GM23248 (cell line): ENCODE data around the gene DMRT1. TPM values are rescaled to one million over a fixed set of nuclear protein-coding genes. Genes with fewer than 3 reads are reported as not detected.

ENCODE experiments used
- DNase-seq: peaks from one replicate; pipeline ENCODE4 v3.0.0-alpha.2; 2015
- H2AFZ ChIP-seq: fragments of 200-600 bp; sonication (generic); 2 replicates; pipeline ENCODE4 v1.6.1; 2016; ENCODE audit warnings: antibody characterized with exemption
- H3F3A ChIP-seq: fragments of 200-600 bp; sonication (generic); 2 replicates; pipeline ENCODE4 v1.6.1; 2016; ENCODE audit warnings: mild to moderate bottlenecking, antibody characterized with exemption, mixed run types; ENCODE audit not compliant: insufficient read depth
- H3K27ac ChIP-seq: fragments of 200-600 bp; sonication (generic); 2 replicates; pipeline ENCODE4 v1.5.1; 2016; ENCODE audit warnings: mild to moderate bottlenecking
- H3K27me3 ChIP-seq: fragments of 200-600 bp; sonication (generic); replicated peaks from 2 replicates; pipeline ENCODE4 v1.6.1; 2016; ENCODE audit warnings: mild to moderate bottlenecking; ENCODE audit not compliant: insufficient read depth
- H3K36me3 ChIP-seq: fragments of 200-600 bp; sonication (generic); 2 replicates; pipeline ENCODE4 v1.6.1; 2016; ENCODE audit warnings: low read depth, mild to moderate bottlenecking
- H3K4me1 ChIP-seq: fragments of 200-600 bp; sonication (generic); 2 replicates; pipeline ENCODE4 v1.6.1; 2016; ENCODE audit warnings: mild to moderate bottlenecking; ENCODE audit not compliant: insufficient read depth
- H3K4me2 ChIP-seq: fragments of 200-600 bp; sonication (generic); one replicate; pipeline ENCODE4 v1.6.1; 2016; ENCODE audit warnings: mild to moderate bottlenecking; ENCODE audit not compliant: unreplicated experiment
- H3K4me3 ChIP-seq: fragments of 200-600 bp; sonication (generic); 2 replicates; pipeline ENCODE4 v1.5.1; 2016; ENCODE audit warnings: mild to moderate bottlenecking
- H3K79me2 ChIP-seq: fragments of 200-600 bp; sonication (generic); 2 replicates; pipeline ENCODE4 v1.6.1; 2016; ENCODE audit warnings: mild to moderate bottlenecking; ENCODE audit not compliant: insufficient read depth
- H3K9ac ChIP-seq: fragments of 200-600 bp; sonication (generic); 2 replicates; pipeline ENCODE4 v1.6.1; 2016; ENCODE audit warnings: mild to moderate bottlenecking
- H3K9me2 ChIP-seq: fragments of 200-600 bp; sonication (generic); 2 replicates; pipeline ENCODE4 v1.6.1; 2016; ENCODE audit warnings: mixed run types, mild to moderate bottlenecking, moderate library complexity; ENCODE audit not compliant: insufficient read depth
- H3K9me3 ChIP-seq: fragments of 200-600 bp; sonication (generic); one replicate; pipeline ENCODE4 v1.6.1; 2017; ENCODE audit warnings: low read depth
- H4K20me1 ChIP-seq: fragments of 200-600 bp; sonication (generic); 2 replicates; pipeline ENCODE4 v1.6.0; 2016; ENCODE audit not compliant: insufficient read depth
- EZH2 ChIP-seq: fragments of 200-600 bp; sonication (generic); IDR thresholded peaks from 2 replicates; pipeline ENCODE4 v1.6.1; 2018; ENCODE audit warnings: antibody characterized with exemption, mild to moderate bottlenecking; ENCODE audit not compliant: insufficient read depth, poor library complexity, severe bottlenecking
- EZH2phosphoT487 ChIP-seq: fragments of 200-600 bp; sonication (generic); IDR thresholded peaks from 2 replicates; pipeline ENCODE4 v1.6.1; 2018; ENCODE audit warnings: antibody characterized with exemption, moderate library complexity, mild to moderate bottlenecking, low read depth; ENCODE audit not compliant: insufficient read depth
- WGBS, 2 experiments: methylation state at CpG; one replicate each; pipeline ENCODE4 v1.1.6; 2015 to 2017; ENCODE audit warnings: low lambda C conversion rate in 2 of 2, low coverage in 1 of 2; ENCODE audit errors: missing lambda C conversion rate in 2 of 2; 5-methylcytosine and 5-hydroxymethylcytosine counted together
- in situ Hi-C: fragments of 300-500 bp; cut with MboI; formaldehyde crosslinking; loops from 2 replicates; pipeline ENCODE4 v1.15.0; 2020
- polyA plus RNA-seq: library from polyadenylated mRNA; unstranded; fragments of >200 nt; fragmentation: Nextera tagmentation; extraction: Ambion mirVana; gene quantifications from 2 replicates; pipeline ENCODE4 v1.2.1, GENCODE V29; 2016
- total RNA-seq: library from RNA; depleted of rRNA; stranded (reverse); fragments of >200 nt; shearing (Covaris generic); gene quantifications from 2 replicates; pipeline ENCODE4 v1.2.3, GENCODE V29; 2014

The DMRT1 gene
- total and polyA plus RNA-seq, 2 experiments from 2014 or later, result not detected

GRCh38 chr9:840343-840742, 1.2 kb upstream of the DMRT1 start:
- H3K9me3 ChIP-seq, result no peaks in the 10 kb centered on the region
- H4K20me1 ChIP-seq, result no peaks in the 10 kb centered on the region
- no peak for DNase-seq
- no peaks in the 10 kb centered on the region for H3K79me2 ChIP-seq
- no peak overlapping the region for H3K27ac ChIP-seq
- no peaks in the 10 kb centered on the region for H3K9me2 ChIP-seq
- no peaks in the 10 kb centered on the region for H3K4me1 ChIP-seq
- H2AFZ ChIP-seq, result no peak overlapping the region
- TF ChIP-seq EZH2phosphoT487, result no peak
- no peak for TF ChIP-seq EZH2
- H3K4me3 ChIP-seq, result no peak overlapping the region
- no peaks in the 10 kb centered on the region for H3K36me3 ChIP-seq
- H3K4me2 ChIP-seq, result no peak overlapping the region
- H3F3A ChIP-seq, result no peaks in the 10 kb centered on the region
- no peak overlapping the region for H3K9ac ChIP-seq
- in situ Hi-C loops, result no loop called here
- H3K27me3 ChIP-seq, result peaks cover 42% of the 10 kb centered on the region
- WGBS, 2 experiments, result 36 to 37% methylated on average over 7 of the region's 7 CpGs

GRCh38 chr9:842635-843426, 1.3 kb downstream of the DMRT1 start:
- H3K4me2 ChIP-seq, result no peak overlapping the region
- no peak overlapping the region for H3K9ac ChIP-seq
- no peaks in the 10 kb centered on the region for H3K36me3 ChIP-seq
- TF ChIP-seq EZH2 (no peak), EZH2phosphoT487 (0 out of 2 replicates have a peak, but pooled peaks have one; percentile 35)
- H3K4me3 ChIP-seq, result no peak overlapping the region
- in situ Hi-C loops, result no loop called here
- DNase-seq, result no peak
- no peak overlapping the region for H3K27ac ChIP-seq
- no peaks in the 10 kb centered on the region for H3K79me2 ChIP-seq
- no peaks in the 10 kb centered on the region for H3K4me1 ChIP-seq
- H2AFZ ChIP-seq, result no peak overlapping the region
- H3K27me3 ChIP-seq, result peaks cover 49% of the 10 kb centered on the region
- H3K9me3 ChIP-seq, result no peaks in the 10 kb centered on the region
- H4K20me1 ChIP-seq, result no peaks in the 10 kb centered on the region
- WGBS, 2 experiments, result 13% methylated on average over 59 to 61 of the region's 61 CpGs
- no peaks in the 10 kb centered on the region for H3F3A ChIP-seq
- no peaks in the 10 kb centered on the region for H3K9me2 ChIP-seq

GRCh38 chr9:843427-843785, 1.9 kb downstream of the DMRT1 start:
- Histone ChIP-seq H3K9me3 (no peaks in the 10 kb centered on the region), H2AFZ (no peak overlapping the region), H3K36me3 (no peaks in the 10 kb centered on the region), H3F3A (no peaks in the 10 kb centered on the region), H3K27me3 (peaks cover 53% of the 10 kb centered on the region), H3K27ac (no peak overlapping the region), H3K4me1 (no peaks in the 10 kb centered on the region), H3K4me3 (no peak overlapping the region), H3K79me2 (no peaks in the 10 kb centered on the region), H4K20me1 (no peaks in the 10 kb centered on the region), H3K9me2 (no peaks in the 10 kb centered on the region), H3K9ac (no peak overlapping the region), H3K4me2 (no peak overlapping the region)
- 26 to 27% methylated on average over 12 of the region's 12 CpGs for WGBS, 2 experiments
- TF ChIP-seq EZH2, result no peak
- TF ChIP-seq EZH2phosphoT487, result 0 out of 2 replicates have a peak, but pooled peaks have one; percentile 21
- in situ Hi-C loops, result no loop called here
- no peak for DNase-seq

- Histone ChIP-seq H3K9me2 (no peaks in the 10 kb centered on the region), H3K4me2 (no peak overlapping the region), H3K27ac (no peak overlapping the region), H3K9ac (no peak overlapping the region), H3K9me3 (no peaks in the 10 kb centered on the region), H3K4me1 (no peaks in the 10 kb centered on the region), H3F3A (no peaks in the 10 kb centered on the region), H3K27me3 (peaks cover 42% of the 10 kb centered on the region), H3K36me3 (no peaks in the 10 kb centered on the region), H2AFZ (no peak overlapping the region), H3K4me3 (no peak overlapping the region), H3K79me2 (no peaks in the 10 kb centered on the region), H4K20me1 (no peaks in the 10 kb centered on the region)
- in situ Hi-C loops, result no loop called here
- no peak for DNase-seq
- TF ChIP-seq EZH2, result no peak
- no peak for TF ChIP-seq EZH2phosphoT487
- 56 to 59% methylated on average over 6 to 7 of the region's 7 CpGs for WGBS, 2 experiments
Observed at GRCh38 chr9:846852-847251, 5.4 kb downstream of the DMRT1 start.
